Measurements from ENCODE around the gene ENDOV.

GRCh38 chr17:80471922-80472321, 57.0 kb downstream of the ENDOV start:
- no peak for TF ChIP-seq POLR2A (IDR thresholded peaks at IDR 0.05; ENCODE audit: low read length)
- no peak for TF ChIP-seq GATA1 (IDR thresholded peaks at IDR 0.05; ENCODE audit: low read depth, low read length)

Data from erythroblast (primary cell).